Caco-2 (cell line): ENCODE results near the gene CDH13. TPM values are rescaled to one million over a fixed set of nuclear protein-coding genes. Genes with fewer than 3 reads are reported as not detected.

Experiments
- BruUV-seq: library from RNA; stranded (reverse); fragments of 400-500 nt; replicated peaks from 2 replicates; lab custom pipeline; 2021; lab: Mats Ljungman, UMichigan
- CTCF ChIA-PET: fragments of 300-600 bp; sonication (Branson Sonifier 250); formaldehyde crosslinking; loops from one replicate; lab custom pipeline; 2022; ENCODE audit warnings: antibody characterized with exemption; lab: Charles Lee
- POLR2A ChIA-PET: fragments of 300-600 bp; sonication (Branson Sonifier 250); formaldehyde crosslinking; loops from one replicate; lab custom pipeline; 2022; ENCODE audit warnings: antibody characterized with exemption; lab: Charles Lee
- DNase-seq, 2 experiments: peaks; one replicate each; pipeline versions ENCODE4 v3.0.0 to v3.0.0-alpha.2; 2020 to 2022
- H3K27me3 ChIP-seq: replicated peaks from 2 replicates; pipeline ENCODE4 v1.6.0; 2011; ENCODE audit warnings: low read length; ENCODE audit not compliant: control insufficient read depth, insufficient read depth
- H3K36me3 ChIP-seq: 2 replicates; pipeline ENCODE4 v1.5.1; 2011; ENCODE audit warnings: low read length; ENCODE audit not compliant: control insufficient read depth, insufficient read depth
- H3K4me1 ChIP-seq: fragments of 250-450 bp; sonication (Bioruptor Pico); 2 replicates; pipeline ENCODE4 v1.5.1; 2020; ENCODE audit warnings: mild to moderate bottlenecking
- H3K4me3 ChIP-seq: 2 replicates; pipeline ENCODE4 v1.5.1; 2011; ENCODE audit warnings: low read depth, mild to moderate bottlenecking, control low read depth, low read length
- H3K9me3 ChIP-seq: fragments of 250-450 bp; sonication (Bioruptor Pico); 2 replicates; pipeline ENCODE4 v1.5.1; 2020; ENCODE audit warnings: mild to moderate bottlenecking, moderate library complexity
- H3K27ac Mint-ChIP-seq: one replicate; pipeline ENCODE4 v1.8.0; 2022; ENCODE audit warnings: mixed read lengths; ENCODE audit not compliant: unreplicated experiment
- H3K27me3 Mint-ChIP-seq: one replicate; pipeline ENCODE4 v1.8.0; 2022; ENCODE audit warnings: mixed read lengths; ENCODE audit not compliant: insufficient read depth, unreplicated experiment
- H3K36me3 Mint-ChIP-seq: one replicate; pipeline ENCODE4 v1.8.0; 2022; ENCODE audit warnings: mild to moderate bottlenecking, mixed read lengths; ENCODE audit not compliant: insufficient read depth, unreplicated experiment
- H3K4me1 Mint-ChIP-seq: one replicate; pipeline ENCODE4 v1.8.0; 2022; ENCODE audit warnings: low read depth, mixed read lengths; ENCODE audit not compliant: unreplicated experiment
- H3K4me3 Mint-ChIP-seq: one replicate; pipeline ENCODE4 v1.8.0; 2022; ENCODE audit warnings: mild to moderate bottlenecking, moderate library complexity, mixed read lengths; ENCODE audit not compliant: unreplicated experiment
- H3K9me3 Mint-ChIP-seq: one replicate; pipeline ENCODE4 v1.8.0; 2022; ENCODE audit warnings: mixed read lengths; ENCODE audit not compliant: unreplicated experiment
- intact Hi-C: fragments of 100-400 bp; cut with micrococcal nuclease; formaldehyde crosslinking; loops from one replicate; pipeline ENCODE4 v1.10.0; 2022; ENCODE audit not compliant: unreplicated experiment
- total RNA-seq: library from RNA; stranded (reverse); gene quantifications from 2 replicates; pipeline ENCODE4 v1.2.3, GENCODE V29; 2022
- TF ChIP-seq, protein P1 (sequence below), 2 experiments: fragments of 200-600 bp in 1 of 2; IDR thresholded peaks; 1 replicate in 1 of 2; 2 replicates in 1 of 2; pipeline versions ENCODE4 v1.5.1 to v1.8.0; 2011 to 2022; ENCODE audit warnings: antibody characterized with exemption in 1 of 2, control low read depth in 1 of 2, inconsistent platforms in 1 of 2, low read depth in 1 of 2, low read length in 1 of 2, mild to moderate bottlenecking in 1 of 2, moderate library complexity in 1 of 2; ENCODE audit not compliant: insufficient read depth in 1 of 2, severe bottlenecking in 1 of 2, unreplicated experiment in 1 of 2

The CDH13 gene
- total RNA-seq, 1 experiment from 2014 or later = 2.2 TPM

GRCh38 chr16:83037884-83038283 lies 411.1 kb downstream of the CDH13 start:
- Mint-ChIP-seq H3K9me3 (no peaks in the 10 kb centered on the region), H3K36me3 (no peaks in the 10 kb centered on the region), H3K27ac (no peak overlapping the region), H3K27me3 (peaks cover 7% of the 10 kb centered on the region), H3K4me1 (no peaks in the 10 kb centered on the region), H3K4me3 (no peak overlapping the region)
- no peak for DNase-seq
- intact Hi-C loops = no loop called here
- ChIA-PET CTCF (no interaction called here), POLR2A (no interaction called here)
- TF ChIP-seq, protein P1, sequence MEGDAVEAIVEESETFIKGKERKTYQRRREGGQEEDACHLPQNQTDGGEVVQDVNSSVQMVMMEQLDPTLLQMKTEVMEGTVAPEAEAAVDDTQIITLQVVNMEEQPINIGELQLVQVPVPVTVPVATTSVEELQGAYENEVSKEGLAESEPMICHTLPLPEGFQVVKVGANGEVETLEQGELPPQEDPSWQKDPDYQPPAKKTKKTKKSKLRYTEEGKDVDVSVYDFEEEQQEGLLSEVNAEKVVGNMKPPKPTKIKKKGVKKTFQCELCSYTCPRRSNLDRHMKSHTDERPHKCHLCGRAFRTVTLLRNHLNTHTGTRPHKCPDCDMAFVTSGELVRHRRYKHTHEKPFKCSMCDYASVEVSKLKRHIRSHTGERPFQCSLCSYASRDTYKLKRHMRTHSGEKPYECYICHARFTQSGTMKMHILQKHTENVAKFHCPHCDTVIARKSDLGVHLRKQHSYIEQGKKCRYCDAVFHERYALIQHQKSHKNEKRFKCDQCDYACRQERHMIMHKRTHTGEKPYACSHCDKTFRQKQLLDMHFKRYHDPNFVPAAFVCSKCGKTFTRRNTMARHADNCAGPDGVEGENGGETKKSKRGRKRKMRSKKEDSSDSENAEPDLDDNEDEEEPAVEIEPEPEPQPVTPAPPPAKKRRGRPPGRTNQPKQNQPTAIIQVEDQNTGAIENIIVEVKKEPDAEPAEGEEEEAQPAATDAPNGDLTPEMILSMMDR (IDR thresholded peaks at IDR 0.05; ENCODE audit: insufficient read depth in 1 of 2, low read depth in 1 of 2, low read length in 1 of 2, severe bottlenecking in 1 of 2, unreplicated experiment in 1 of 2) = no peak
- Histone ChIP-seq H3K4me1 (no peaks in the 10 kb centered on the region), H3K27me3 (no peaks in the 10 kb centered on the region), H3K36me3 (no peaks in the 10 kb centered on the region), H3K9me3 (no peaks in the 10 kb centered on the region), H3K4me3 (no peak overlapping the region)
- no TSS peak for BruUV-seq

- peaks cover 7% of the 10 kb centered on the region for H3K27me3 Mint-ChIP-seq
- POLR2A ChIA-PET = no interaction called here
- no peaks in the 10 kb centered on the region for H3K9me3 ChIP-seq
- no peaks in the 10 kb centered on the region for H3K9me3 Mint-ChIP-seq
- no peaks in the 10 kb centered on the region for H3K27me3 ChIP-seq
- intact Hi-C loops = no loop called here
- H3K4me1 ChIP-seq = no peaks in the 10 kb centered on the region
- no peak overlapping the region for H3K4me3 ChIP-seq
- H3K36me3 Mint-ChIP-seq = no peaks in the 10 kb centered on the region
- H3K27ac Mint-ChIP-seq = no peak overlapping the region
- BruUV-seq = no TSS peak
- TF ChIP-seq, protein P1 (IDR thresholded peaks at IDR 0.05; ENCODE audit: insufficient read depth in 1 of 2, low read depth in 1 of 2, low read length in 1 of 2, severe bottlenecking in 1 of 2, unreplicated experiment in 1 of 2) = no peak
- no peaks in the 10 kb centered on the region for H3K4me1 Mint-ChIP-seq
- no peak for DNase-seq
- no peak overlapping the region for H3K4me3 Mint-ChIP-seq
- CTCF ChIA-PET = no interaction called here
- H3K36me3 ChIP-seq = no peaks in the 10 kb centered on the region
Measured at GRCh38 chr16:83040174-83040573, 413.4 kb downstream of the CDH13 start.

DNA sequence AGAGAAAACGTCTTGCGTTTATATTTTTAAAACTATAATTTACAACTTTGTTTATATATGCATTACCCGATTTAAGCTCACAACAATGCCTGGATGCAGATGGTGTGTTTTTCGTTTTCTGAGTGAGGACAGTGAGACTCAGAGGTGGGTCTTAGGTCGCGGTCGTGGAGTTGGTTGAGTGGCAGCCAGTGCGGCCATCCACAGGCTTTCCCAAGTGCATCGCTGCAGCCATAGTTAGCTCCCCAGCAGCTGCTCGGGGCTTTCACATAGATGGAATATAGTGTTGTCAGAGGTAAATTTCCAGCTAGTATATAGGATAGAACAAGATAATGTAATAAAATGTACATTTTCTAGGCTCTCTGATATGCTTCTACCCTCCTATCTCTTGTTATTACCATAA lies 417.8 kb downstream of the CDH13 start:
- H3K27me3 ChIP-seq = no peaks in the 10 kb centered on the region
- Mint-ChIP-seq H3K4me3 (no peak overlapping the region), H3K27me3 (no peaks in the 10 kb centered on the region), H3K27ac (no peak overlapping the region), H3K9me3 (no peaks in the 10 kb centered on the region), H3K36me3 (no peaks in the 10 kb centered on the region), H3K4me1 (no peaks in the 10 kb centered on the region)
- H3K36me3 ChIP-seq = no peaks in the 10 kb centered on the region
- no peaks in the 10 kb centered on the region for H3K9me3 ChIP-seq
- intact Hi-C loops = no loop called here
- no peaks in the 10 kb centered on the region for H3K4me1 ChIP-seq
- CTCF ChIA-PET = no interaction called here
- H3K4me3 ChIP-seq = no peak overlapping the region
- no TSS peak for BruUV-seq
- DNase-seq = no peak
- TF ChIP-seq, protein P1 (IDR thresholded peaks at IDR 0.05; ENCODE audit: insufficient read depth in 1 of 2, low read depth in 1 of 2, low read length in 1 of 2, severe bottlenecking in 1 of 2, unreplicated experiment in 1 of 2) = no peak
- POLR2A ChIA-PET = no interaction called here
